Medulla oblongata (tissue), 1 donor: ENCODE data around the gene CCDC47.
A peak's percentile ranks its signal among the peaks of the same experiment; 100 is the strongest.
"Not testable (repeated sequence)": the region's sequence is repeated elsewhere in the genome, so short reads cannot be mapped to it uniquely, and the experiment has no call there.

ENCODE experiments used
- DNase-seq: peaks from one replicate; pipeline ENCODE4 v3.0.0-alpha.2; 2015; ENCODE audit errors: extremely low spot score

CCDC47 gene

DNA sequence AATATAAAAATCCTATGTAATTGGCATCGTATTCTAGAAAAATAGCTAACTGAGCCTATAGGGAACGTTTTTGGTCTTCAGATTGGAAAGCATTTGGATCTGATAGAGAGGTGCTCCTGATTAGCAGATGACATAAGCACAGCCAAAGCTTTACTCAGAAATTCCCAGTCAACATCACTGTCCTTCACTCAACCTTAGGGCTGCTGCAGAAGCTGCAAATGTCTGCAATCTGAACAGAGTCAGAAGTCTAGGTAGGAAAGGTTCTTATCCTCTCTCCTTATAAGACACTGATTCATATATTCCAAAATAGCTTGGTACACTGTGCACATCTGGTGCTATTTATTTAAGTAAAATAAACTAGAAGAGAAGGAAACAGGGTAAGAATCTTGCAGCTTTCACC, 51.0 kb downstream of the CCDC47 start:
- no peak for DNase-seq

DNA sequence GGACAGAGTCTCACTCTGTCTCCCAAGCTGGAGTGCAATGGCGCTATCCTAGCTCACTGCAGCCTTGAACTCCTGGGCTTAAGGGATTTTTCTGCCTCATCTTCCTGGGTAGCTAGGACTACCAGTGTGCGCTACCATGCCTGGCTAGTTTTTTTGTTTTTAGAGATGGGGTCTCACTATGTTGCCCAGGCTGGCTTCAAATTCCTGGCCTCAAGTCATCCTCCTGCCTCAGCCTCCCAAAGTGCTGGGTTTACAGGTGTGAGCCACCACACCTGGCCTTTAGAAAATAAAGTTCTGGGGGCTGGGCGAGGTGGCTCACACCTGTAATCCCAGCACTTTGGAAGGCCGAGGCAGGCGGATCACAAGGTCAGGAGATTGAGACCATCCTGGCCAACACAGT, 53.2 kb downstream of the CCDC47 start:
- not testable (repeated sequence) for DNase-seq

DNA sequence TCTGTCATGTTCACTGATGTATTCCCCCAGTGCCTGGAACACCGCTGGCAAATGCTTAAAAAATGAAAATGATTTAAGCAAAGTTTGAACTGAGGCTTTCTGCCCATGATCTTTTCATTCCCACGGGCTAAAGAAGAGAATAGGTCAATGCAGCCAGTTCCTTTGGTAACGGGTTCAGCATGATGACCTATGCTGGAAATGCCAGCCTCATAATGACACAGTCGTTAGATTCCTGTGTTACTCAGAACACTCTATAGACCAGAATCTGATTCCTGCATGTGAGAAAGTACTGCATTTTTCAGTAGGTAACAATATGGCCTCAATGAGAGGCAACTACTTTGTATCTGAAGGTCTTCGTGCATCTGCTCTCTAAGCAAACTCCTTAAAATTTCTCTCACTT, 54.4 kb downstream of the CCDC47 start:
- no peak for DNase-seq

DNA sequence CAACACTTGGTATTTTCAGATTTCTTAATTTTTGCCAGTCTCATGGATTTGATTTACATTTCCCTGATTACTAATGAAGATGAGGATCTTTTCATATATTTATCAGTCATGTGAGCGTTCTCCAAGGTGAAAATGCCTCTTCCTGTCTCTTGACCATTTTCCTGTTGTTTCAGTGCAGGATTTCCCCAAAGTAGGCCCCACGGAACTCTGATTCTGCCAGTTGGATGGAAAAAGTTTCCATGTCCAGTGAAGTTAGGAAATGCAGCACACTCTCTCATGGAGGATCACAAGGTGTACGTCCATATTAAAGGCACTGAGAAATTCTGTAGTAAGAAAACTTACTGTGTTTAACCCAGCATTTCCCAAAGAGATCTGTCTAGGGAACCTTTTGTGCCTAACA, 57.0 kb downstream of the CCDC47 start:
- no peak for DNase-seq

DNA sequence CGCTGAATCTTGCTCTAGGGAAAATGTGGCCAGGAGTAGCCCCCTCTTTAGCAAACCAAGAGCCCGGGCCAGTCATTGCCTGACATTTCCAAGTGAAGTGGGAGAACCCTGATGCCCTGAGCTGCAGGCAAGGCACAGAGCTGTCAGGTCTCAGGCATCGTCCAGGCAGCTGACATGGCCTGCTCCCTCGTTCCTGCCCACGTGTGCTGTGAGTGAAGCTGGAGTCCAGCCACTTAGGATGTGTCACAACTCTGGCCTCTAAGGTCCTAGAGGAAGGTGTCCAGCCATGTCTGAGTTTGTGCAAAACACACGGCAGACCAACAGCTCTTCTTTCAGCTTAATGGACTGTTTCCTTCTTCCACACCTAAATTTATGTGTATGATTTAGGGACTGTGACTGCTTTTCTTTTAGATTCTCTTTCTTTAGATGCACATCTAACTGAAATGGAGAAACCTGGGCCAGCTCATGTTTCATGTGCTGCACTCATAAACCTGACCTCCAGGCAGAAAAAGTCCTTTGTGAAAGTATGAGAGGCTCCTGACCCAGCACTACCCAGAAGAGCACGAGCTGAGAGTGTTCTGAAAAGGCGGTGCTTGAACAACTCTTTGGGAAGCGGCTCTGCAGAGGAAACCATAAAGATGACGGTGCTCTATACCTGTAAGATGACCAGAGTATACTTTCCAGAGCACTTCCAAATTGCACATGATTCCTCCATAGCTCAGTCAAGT, 58.7 kb downstream of the CCDC47 start:
- no peak for DNase-seq

DNA sequence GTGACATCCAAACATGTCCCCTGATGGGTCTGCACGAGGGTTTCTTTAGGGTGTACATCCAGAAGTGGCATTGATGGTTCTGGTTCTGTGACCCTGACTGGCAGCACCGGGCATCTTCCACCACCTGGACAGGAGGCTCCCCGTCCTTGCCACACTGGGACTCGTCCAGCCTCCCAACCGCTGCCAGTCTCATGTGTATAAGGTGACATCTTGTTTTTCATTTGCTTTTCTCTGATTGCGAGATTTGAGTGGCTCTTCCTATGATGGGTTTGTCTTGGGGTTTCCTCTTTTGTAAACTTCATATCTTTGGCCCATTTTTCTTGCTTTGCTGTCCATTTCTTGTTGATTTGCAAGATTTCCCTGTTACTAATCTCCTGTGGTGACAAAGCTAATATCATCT, 64.3 kb downstream of the CCDC47 start:
- no peak for DNase-seq

DNA sequence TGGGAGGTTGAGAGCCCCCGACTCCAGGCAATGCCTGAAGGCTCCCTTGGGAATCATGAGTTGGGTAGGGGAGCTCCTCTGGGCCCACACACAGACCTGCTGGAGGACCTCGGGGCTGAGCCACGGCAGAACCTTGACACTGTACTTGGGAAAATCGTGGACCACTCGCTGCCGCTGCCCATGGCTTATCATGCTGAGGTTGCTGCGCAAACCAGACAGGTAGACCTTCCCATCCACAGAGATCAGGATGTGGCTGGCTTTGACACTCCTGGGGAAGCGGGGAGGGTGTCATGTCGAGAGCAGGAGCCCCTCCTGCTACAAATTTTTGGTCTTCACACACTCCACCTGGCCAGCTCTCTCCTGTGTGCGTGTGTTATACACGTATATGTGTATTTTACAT, 66.2 kb downstream of the CCDC47 start:
- DNase-seq: no peak

DNA sequence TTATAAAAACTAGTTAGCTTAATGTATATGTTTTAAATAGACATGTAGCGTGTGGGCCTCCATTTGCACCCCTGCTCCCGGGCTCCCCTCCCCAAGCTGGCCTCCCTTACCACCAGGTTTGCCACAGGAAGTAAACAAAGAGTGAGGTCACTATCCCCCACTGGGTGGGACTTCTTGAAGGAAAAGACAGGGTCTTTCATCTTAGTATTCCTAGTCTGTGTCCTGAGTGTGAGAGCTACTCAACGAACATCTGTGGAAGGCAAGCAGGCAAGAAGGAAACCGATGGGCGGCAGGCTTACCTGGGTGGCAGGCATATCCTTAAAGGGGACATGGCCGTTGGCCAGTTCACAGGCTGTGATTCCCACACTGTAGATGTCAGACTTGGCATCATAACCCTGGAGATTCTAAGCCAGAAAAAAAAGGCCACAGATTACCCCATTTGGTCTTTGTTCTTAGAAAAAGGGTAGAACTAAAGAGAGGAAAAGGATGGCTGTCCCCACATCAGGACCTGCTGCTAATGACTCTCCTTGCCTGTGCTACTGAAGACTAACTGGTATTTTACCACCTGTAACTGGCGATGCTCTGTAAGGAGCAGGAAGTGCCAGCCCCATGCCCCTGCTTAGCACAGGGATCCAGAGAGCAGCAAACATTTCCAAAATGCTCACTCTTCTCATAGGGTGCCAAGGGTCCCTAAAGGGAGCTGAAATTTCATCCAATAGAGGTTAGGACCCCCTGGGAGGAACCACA, 66.9 kb downstream of the CCDC47 start:
- no peak for DNase-seq

DNA sequence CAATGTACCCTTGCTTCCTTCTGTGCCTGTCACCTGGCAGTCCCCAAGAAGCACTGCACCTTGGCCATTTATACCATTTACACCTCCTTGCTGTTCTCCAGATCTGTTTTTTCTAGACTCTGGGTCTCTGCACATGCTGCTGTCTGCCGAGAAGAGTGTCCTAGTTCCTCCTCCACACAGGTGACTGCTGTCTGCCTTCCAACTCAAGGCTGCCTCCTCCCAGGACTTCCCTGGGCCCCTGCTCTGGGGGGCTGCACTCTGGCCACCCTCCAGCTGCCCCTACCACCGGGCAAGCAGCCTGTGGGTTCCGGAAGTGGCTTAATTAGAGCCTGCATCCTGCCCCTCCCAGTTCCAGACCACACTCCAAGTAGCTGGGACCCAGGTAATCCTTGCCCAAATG, 67.7 kb downstream of the CCDC47 start:
- DNase-seq: no peak

DNA sequence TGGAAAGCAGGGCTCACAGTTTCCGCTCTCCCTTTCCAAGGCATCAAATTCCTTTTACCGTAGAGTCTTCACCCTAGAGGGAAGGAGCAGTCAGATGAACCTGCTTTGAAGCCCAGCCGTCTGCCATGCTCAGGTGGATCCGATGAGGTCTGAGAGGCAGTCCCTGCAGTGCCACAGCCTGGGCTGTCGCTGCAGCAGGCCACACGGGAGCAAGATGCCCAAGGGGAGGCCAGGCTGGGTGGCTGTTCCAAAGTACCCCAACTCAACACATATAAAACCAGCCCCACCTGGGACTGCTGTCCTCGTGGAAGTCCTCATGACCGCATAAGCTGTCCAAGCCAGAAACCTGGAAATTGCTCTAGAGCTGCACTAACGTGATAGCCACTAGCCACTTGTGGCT, 68.6 kb downstream of the CCDC47 start:
- DNase-seq: no peak

DNA sequence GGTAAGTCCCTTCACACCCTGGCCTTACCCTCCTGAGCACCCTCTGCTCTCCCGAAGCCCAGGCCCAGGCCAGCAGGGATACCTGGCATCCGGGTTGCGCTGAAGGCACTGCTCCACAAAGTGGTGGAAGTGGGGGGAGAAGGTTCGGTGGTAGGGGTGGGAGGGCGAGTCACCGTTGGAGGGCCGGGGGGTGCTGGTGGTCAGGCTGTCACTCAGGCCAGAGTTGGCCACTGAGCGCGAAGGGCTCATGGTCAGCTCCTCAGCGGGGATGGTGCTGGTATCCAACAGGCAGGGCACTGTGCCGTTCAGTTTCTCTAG, 69.2 kb downstream of the CCDC47 start:
- no peak for DNase-seq

DNA sequence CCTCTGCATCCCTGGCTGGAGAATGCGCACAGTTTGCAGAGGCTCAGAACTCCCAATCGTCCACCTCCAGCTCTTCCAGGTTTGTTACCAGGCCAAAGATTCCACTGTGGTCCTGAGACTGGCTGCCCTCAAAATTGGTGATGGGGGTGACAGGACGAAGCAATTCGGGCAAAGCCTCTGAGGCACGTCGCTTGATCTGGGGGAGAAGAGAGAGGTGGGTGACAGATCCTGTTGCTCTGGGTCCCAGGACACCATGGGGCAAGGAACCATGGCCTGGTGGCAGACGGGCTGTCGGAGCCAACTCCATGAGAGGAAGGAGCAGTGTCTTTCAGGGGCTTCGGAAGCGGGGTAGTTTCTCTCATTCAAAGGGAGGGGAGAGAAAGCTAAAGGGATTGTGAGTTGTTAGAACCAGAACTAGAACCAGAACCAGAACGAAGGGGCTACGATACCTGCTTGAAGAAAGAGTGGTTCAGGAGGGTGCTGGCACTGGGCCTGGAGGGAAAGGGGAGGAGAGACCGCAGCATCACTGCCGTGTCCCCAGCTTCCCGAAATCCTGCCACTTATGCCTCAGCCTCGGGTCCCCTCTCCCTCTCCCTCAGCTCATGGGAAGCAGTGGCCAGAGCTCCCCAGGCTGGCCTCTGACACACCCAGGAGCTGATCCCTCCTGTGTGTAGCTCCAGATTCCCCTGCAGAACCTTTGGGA, 69.7 kb downstream of the CCDC47 start:
- no peak for DNase-seq

DNA sequence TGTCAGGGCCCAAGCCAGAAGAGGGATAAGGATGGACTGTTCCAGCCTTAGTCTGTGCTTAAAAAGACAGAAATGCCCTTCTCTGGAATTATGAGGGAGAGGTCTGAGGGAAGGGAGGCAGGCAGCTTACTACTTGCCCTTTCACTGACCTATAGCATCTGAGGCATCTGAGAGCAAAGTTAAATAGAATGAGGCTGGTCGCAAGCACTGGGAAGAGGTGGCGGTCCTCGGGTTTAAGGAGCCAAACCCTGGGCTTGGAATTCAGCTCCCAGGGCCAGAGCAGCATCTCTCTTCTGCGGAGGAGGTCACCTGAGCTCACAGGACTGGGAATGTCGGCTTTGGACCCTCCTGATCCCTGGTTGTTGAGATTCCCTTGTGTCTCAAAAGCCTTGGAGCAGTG, 70.4 kb downstream of the CCDC47 start:
- DNase-seq: no peak

DNA sequence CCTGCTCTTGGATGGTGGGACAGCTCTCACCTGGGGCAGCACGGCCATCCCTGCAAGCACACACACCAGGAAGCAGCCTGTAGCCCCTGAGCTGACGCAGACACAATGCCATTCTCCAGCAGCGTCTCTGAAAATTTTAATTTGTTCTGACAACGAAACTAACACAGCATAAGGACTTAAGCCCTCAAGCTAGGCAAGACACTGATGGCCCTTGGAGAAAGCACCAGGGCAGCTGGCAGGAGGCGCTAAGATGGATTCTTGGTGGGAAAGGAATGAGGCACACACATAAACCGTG, 70.7 kb downstream of the CCDC47 start:
- DNase-seq: no peak

DNA sequence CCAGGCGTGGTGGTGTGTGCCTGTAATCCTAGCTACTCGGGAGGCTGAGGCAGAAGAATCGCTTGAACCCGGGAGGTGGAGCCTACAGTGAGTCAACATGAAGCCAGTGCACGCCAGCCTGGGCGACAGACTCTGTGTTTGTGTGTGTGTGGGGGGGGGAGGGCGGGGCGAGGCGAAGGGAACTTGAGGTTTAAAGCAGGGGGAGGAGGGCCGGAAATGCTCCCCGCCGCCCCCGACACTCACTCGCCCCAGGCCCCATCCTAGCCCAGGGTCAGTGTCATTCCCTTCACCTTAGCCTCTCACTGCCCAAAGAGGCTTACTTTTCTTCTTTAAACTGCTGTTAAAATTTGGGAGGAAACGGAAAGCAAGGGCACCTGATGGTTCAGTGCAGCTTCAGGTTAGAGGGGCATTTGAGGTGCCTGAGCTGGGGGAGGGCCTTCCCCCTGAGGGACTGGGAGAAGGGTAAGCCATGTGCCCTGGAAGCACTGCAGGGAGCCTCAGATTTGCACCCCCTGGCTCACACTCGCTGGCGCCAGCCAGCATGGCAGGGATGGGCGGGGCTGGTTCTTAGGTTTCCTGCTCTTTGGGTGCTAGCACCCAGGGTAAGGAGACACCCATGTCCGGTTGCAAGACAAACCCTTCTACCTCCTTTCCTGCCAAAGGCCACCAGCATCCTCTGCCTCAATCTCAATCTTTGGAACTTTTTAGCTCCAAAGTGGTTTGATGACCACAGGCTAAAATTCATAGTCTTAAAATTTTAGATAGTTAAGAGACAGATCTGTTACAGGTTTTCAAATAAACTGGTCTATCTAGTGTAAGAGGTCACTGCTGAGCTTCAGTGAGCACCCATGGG, 71.3 kb downstream of the CCDC47 start:
- DNase-seq: no peak

DNA sequence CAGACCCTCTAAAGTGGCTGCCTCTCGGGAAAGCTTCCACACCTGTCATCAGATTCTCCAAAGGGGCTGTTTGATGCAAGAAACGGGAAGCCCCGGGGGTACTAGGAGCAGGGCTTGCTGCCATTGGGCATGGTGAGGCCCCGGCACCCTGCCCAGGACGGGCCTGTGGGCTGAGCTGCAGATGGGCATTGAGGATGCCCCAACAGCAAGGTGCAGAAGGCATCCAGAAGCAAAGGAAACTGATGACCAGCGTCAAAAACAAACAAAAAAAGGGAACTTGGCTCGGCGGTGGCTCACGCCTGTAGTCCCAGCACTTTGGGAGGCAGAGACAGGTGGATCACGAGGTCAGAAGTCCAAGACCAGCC, 72.0 kb downstream of the CCDC47 start:
- DNase-seq: no peak

DNA sequence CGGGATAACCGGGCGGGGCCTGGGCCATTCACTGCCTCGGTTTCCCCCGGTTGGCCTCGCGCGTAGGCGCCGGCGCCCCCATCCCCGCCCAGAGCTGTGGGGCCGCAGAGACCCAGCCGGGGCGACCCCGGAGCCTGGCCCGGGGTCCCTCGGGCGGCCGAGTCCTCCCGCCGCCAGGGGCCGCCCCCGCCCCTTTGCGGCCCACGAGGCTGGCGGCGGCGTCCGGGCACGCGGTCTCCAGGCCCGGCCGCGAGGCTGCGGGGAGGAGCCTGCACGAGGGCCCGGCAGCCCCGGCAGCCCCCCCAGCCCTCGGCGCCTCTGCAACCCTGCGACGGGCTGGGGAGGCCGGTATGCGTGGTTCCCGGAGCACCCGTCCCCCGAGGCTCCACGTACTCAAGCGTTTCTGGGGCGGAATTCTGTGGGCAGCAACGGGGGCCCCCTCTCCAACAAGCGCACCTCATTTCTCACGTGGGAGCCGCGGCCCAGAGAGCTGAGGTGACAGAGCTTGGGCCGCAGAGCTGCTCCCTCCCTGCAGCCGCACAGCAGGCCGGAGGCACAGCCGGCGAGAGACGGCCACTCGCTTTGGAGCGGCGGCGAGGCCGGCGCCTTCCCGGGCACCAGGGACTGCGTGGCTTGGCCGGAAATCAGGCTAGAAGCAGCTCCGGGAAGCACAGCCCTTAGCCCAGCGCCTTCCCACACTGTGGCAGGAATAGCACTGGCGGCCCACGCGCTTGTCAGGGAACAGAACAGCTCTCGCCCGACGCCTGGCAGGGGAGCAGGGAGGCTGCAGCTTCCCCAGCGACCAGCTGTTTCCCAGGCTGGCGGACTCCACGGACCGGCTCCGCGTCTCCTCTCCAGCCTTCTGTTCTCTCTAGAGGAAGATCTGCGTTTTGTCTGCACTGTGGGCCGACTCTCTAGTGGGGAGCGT, 72.6 kb downstream of the CCDC47 start:
- DNase-seq: peak; percentile 53

DNA sequence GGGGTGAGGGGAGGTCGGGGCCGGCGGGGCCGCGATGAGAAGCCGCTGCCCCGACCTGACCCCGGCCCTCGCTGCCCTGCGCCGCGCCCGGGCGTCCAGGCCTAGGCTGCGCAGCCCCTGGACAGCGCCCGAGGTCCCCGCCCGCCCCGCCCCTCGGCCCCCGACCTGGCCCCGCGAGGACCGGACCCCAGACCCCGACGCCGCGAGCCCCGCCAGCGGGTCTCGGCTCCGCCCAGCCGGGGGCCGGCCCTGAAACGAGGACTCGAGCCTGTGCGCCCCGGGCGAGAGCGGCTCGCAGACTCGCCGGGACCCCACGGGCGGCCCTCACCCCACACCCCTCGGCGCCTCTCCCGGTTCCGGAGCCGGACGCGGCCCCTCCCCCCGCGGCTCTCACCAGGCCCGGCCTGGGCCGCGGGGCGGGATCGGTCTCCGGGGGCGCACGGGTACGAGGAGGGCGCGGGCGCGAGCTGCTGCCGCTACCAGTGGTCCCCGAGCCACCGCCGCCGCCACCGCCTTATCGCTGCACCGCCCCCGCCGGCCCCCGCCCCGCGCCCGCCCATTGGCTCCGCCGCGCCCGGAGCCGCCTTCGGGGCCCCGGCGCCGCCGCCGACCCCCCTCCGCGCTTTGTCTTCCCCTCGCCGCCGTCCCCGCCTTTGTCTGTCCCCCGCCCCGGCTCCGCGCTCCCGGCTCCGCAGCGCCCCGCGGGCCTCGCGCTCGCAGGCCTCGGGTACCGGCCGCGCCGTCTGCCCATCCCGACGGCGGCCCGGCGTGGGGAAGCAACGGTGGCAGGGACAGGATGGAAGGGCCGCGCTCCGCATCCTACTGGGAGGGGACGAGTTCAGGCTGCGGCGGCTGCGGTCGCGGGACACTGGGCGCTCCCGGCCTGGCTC, 73.5 kb downstream of the CCDC47 start, which contains the start of gene LIMD2:
TSS of gene LIMD2 (minus strand) at position 488 of the 890 bp plus-strand sequence. CDS start 827 bp downstream, outside the sequence.
- no peak for DNase-seq

DNA sequence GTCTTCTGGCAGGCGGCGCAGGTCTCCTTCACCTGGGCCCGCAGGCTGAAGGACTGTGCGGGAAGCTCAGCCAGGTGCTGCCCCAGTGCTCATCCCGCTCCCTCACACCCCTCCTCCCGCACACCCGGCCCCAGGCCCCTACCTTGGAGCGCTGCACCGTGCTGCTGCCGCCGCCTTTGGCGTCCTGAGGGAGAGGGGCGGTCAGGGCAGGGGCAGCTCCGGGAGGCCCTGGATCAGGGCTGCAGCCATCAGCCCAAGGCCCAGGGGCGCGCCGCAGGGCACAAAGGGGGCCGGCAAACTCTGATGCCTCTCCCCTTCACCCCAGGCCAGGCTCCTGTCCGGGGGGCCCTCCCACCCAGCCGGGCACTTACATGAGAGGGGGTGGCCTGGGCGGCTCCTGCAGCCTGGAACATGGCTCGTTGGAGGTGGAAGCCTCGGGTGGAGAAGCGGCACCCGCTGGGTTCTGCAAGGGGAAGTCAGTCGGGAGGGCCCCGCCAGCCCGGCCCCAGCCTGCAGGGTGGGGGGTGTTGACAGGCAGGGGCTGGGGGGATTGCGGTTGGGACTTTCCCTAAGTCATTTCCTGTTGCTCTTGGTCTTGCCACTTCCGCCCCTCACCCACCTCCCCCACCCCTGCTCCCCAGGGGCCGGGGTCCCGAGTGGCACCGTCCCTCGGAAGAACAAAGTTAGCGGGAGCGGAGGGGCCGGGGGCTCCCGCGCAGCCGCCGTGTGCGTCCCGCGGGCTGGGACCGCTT, 74.3 kb downstream of the CCDC47 start:
- peak; percentile 43 for DNase-seq
